Ectodermal cell (in vitro differentiated cells): ENCODE measurements around the gene ESRP2.

Experiments
- H3K27ac ChIP-seq: 2 replicates; pipeline ENCODE4 v1.7.0; 2013; ENCODE audit warnings: mild to moderate bottlenecking, low read depth, low read length; ENCODE audit not compliant: insufficient read depth, poor library complexity, severe bottlenecking
- H3K27me3 ChIP-seq: 2 replicates; pipeline ENCODE4 v1.7.0; 2013; ENCODE audit warnings: mild to moderate bottlenecking, low read length; ENCODE audit not compliant: insufficient read depth, control insufficient read depth, poor library complexity, severe bottlenecking
- H3K36me3 ChIP-seq: one replicate; pipeline ENCODE4 v1.7.0; 2013; ENCODE audit warnings: low read length; ENCODE audit not compliant: control insufficient read depth, insufficient read depth
- H3K4me1 ChIP-seq: one replicate; pipeline ENCODE4 v1.7.0; 2013; ENCODE audit warnings: low read length; ENCODE audit not compliant: control insufficient read depth, insufficient read depth
- H3K4me3 ChIP-seq: 2 replicates; pipeline ENCODE4 v1.7.0; 2013; ENCODE audit warnings: low read depth, low read length, control low read depth; ENCODE audit not compliant: insufficient read depth
- H3K9me3 ChIP-seq: 2 replicates; pipeline ENCODE4 v1.7.0; 2013; ENCODE audit warnings: mild to moderate bottlenecking, low read length, moderate library complexity; ENCODE audit not compliant: control insufficient read depth
- WGBS, 2 experiments: methylation state at CpG; one replicate each; pipeline ENCODE4 v1.1.7; 2013; ENCODE audit warnings: missing lambda C conversion rate in 2 of 2; 5-methylcytosine and 5-hydroxymethylcytosine counted together

Gene ESRP2

GRCh38 chr16:68219725-68220351 lies 16.1 kb downstream of the ESRP2 start:
- H3K4me1 ChIP-seq: no peaks in the 10 kb centered on the region
- H3K36me3 ChIP-seq: no peaks in the 10 kb centered on the region
- 96 to 97% methylated on average over 6 of the region's 6 CpGs for WGBS, 2 experiments
- H3K9me3 ChIP-seq: no peaks in the 10 kb centered on the region
- no peaks in the 10 kb centered on the region for H3K27me3 ChIP-seq
- H3K27ac ChIP-seq: no peak overlapping the region
- no peak overlapping the region for H3K4me3 ChIP-seq

GRCh38 chr16:68217506-68217905 lies 18.4 kb downstream of the ESRP2 start:
- Histone ChIP-seq H3K27me3 (no peaks in the 10 kb centered on the region), H3K4me1 (no peaks in the 10 kb centered on the region), H3K9me3 (no peaks in the 10 kb centered on the region), H3K4me3 (no peak overlapping the region), H3K36me3 (no peaks in the 10 kb centered on the region), H3K27ac (no peak overlapping the region)
- WGBS, 2 experiments: 93 to 96% methylated on average over 4 of the region's 4 CpGs

GRCh38 chr16:68216240-68216639 lies 19.7 kb downstream of the ESRP2 start:
- Histone ChIP-seq H3K9me3 (no peaks in the 10 kb centered on the region), H3K4me1 (no peaks in the 10 kb centered on the region), H3K4me3 (no peak overlapping the region), H3K27ac (no peak overlapping the region), H3K27me3 (no peaks in the 10 kb centered on the region), H3K36me3 (no peaks in the 10 kb centered on the region)
- WGBS, 2 experiments: 93 to 94% methylated on average over 3 of the region's 3 CpGs

- 96 to 97% methylated on average over 1 of the region's 1 CpG for WGBS, 2 experiments
- H3K27me3 ChIP-seq: no peaks in the 10 kb centered on the region
Measured at GRCh38 chr16:68215302-68215701, 20.6 kb downstream of the ESRP2 start.

GRCh38 chr16:68214726-68215125 lies 21.2 kb downstream of the ESRP2 start:
- 86 to 95% methylated on average over 2 to 3 of the region's 3 CpGs for WGBS, 2 experiments
- no peaks in the 10 kb centered on the region for H3K9me3 ChIP-seq
- H3K27ac ChIP-seq: no peak overlapping the region
- H3K27me3 ChIP-seq: no peaks in the 10 kb centered on the region
- H3K4me1 ChIP-seq: no peaks in the 10 kb centered on the region
- no peak overlapping the region for H3K4me3 ChIP-seq
- H3K36me3 ChIP-seq: no peaks in the 10 kb centered on the region

More at GRCh38 chr16:68215302-68215701, 20.6 kb downstream of the ESRP2 start:
- H3K9me3 ChIP-seq: no peaks in the 10 kb centered on the region
- H3K4me3 ChIP-seq: no peak overlapping the region
- no peak overlapping the region for H3K27ac ChIP-seq
- no peaks in the 10 kb centered on the region for H3K4me1 ChIP-seq
- H3K36me3 ChIP-seq: no peaks in the 10 kb centered on the region

GRCh38 chr16:68206245-68206644 lies 29.7 kb downstream of the ESRP2 start:
- Histone ChIP-seq H3K27me3 (no peaks in the 10 kb centered on the region), H3K27ac (no peak overlapping the region), H3K4me3 (no peak overlapping the region), H3K36me3 (no peaks in the 10 kb centered on the region), H3K9me3 (no peaks in the 10 kb centered on the region), H3K4me1 (no peaks in the 10 kb centered on the region)
- WGBS, 2 experiments: 76 to 100% methylated on average over 1 of the region's 2 CpGs

GRCh38 chr16:68202091-68202519 lies 33.8 kb downstream of the ESRP2 start:
- Histone ChIP-seq H3K9me3 (no peaks in the 10 kb centered on the region), H3K27ac (no peak overlapping the region)

GRCh38 chr16:68200088-68200783 lies 35.7 kb downstream of the ESRP2 start:
- no peaks in the 10 kb centered on the region for H3K27me3 ChIP-seq
- WGBS, 2 experiments: 68 to 79% methylated on average over 3 of the region's 3 CpGs
- no peak overlapping the region for H3K27ac ChIP-seq
- H3K36me3 ChIP-seq: no peaks in the 10 kb centered on the region
- no peaks in the 10 kb centered on the region for H3K4me1 ChIP-seq
- H3K4me3 ChIP-seq: no peak overlapping the region
- H3K9me3 ChIP-seq: no peaks in the 10 kb centered on the region

More at GRCh38 chr16:68202091-68202519, 33.8 kb downstream of the ESRP2 start:
- Histone ChIP-seq H3K4me1 (no peaks in the 10 kb centered on the region), H3K4me3 (no peak overlapping the region), H3K36me3 (no peaks in the 10 kb centered on the region), H3K27me3 (no peaks in the 10 kb centered on the region)

- Histone ChIP-seq H3K36me3 (no peaks in the 10 kb centered on the region), H3K27ac (no peak overlapping the region), H3K4me3 (no peak overlapping the region), H3K9me3 (no peaks in the 10 kb centered on the region), H3K4me1 (no peaks in the 10 kb centered on the region), H3K27me3 (no peaks in the 10 kb centered on the region)
- WGBS, 2 experiments: 95 to 99% methylated on average over 2 of the region's 2 CpGs
Measured at GRCh38 chr16:68197250-68197649, 38.7 kb downstream of the ESRP2 start.

- no peaks in the 10 kb centered on the region for H3K4me1 ChIP-seq
- WGBS, 2 experiments: 92 to 96% methylated on average over 3 of the region's 3 CpGs
- H3K36me3 ChIP-seq: peaks cover 11% of the 10 kb centered on the region
- H3K4me3 ChIP-seq: no peak overlapping the region
- H3K9me3 ChIP-seq: no peaks in the 10 kb centered on the region
- H3K27ac ChIP-seq: no peak overlapping the region
- H3K27me3 ChIP-seq: no peaks in the 10 kb centered on the region
Measured at GRCh38 chr16:68194251-68194650, 41.7 kb downstream of the ESRP2 start.
